Vagina (tissue), 2 donors: Measurements from ENCODE around the gene CSGALNACT2.

Source experiments
- CTCF ChIP-seq, 3 experiments: fragments of 450-650 bp in 2 of 3; fragments of 200-600 bp in 1 of 3; sonication (generic) in 1 of 3; IDR thresholded peaks; one replicate each; pipeline ENCODE4 v1.5.1; 2017 to 2019; ENCODE audit warnings: antibody characterized with exemption in 3 of 3, mild to moderate bottlenecking in 2 of 3, moderate library complexity in 2 of 3
- POLR2A ChIP-seq, 2 donors: fragments of 450-650 bp; IDR thresholded peaks; one replicate each; pipeline ENCODE4 v1.6.1; 2017; ENCODE audit warnings: antibody characterized with exemption in 2 of 2, mild to moderate bottlenecking in 2 of 2, moderate library complexity in 2 of 2
- POLR2AphosphoS5 ChIP-seq, 2 donors: sonication (generic); formaldehyde crosslinking; IDR thresholded peaks; one replicate each; pipeline ENCODE4 v1.9.0; 2017; ENCODE audit warnings: antibody characterized with exemption in 2 of 2, mild to moderate bottlenecking in 2 of 2, low read depth in 1 of 2; ENCODE audit not compliant: insufficient read depth in 1 of 2

DNA sequence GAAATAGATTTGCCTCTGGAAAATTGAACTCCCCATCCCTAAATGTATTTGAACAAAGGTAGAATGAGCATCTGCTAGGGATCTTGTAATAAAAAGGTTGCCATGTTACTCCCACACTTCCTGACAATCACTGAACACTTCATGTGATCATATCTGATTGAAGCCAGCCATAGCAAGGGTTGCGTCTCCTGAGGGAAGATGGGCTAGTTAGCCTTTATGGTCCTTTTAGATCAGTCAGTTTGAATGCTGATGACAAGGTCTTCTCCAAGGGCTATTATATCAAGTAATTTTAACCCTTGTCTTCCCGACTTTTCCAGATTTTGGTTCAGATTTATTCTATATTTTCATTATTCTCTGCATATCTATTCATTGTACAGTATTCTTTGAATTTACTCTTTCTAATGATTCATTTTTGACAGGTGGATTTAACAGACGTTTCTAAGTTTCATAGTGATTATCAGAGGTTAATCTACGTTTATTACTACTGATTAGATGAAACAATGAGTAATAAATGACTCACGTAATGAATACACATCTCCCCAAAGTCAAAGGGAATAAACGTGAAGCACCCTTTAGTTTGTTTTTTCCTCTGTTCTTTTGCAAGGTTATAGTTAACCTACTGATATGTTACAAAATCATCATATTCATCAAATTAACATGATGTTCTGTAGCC, 28.1 kb downstream of the CSGALNACT2 start:
- TF ChIP-seq CTCF (IDR thresholded peaks at IDR 0.05): no peak
- TF ChIP-seq POLR2A (IDR thresholded peaks at IDR 0.05): no peak
- TF ChIP-seq POLR2AphosphoS5 (IDR thresholded peaks at IDR 0.05; ENCODE audit: insufficient read depth in 1 of 2, low read depth in 1 of 2): no peak
